DMS 273 (cell line): ENCODE data around the gene TMEM179.

Source experiments
- DNase-seq: peaks from one replicate; lab custom pipeline; 2025; ENCODE audit not compliant: unreplicated experiment; lab: John Stamatoyannopoulos, UW

Gene TMEM179

GRCh38 chr14:104600141-104600643, 4.4 kb downstream of the TMEM179 start:
- DNase-seq = peak; percentile 90

- no peak for DNase-seq
Observed at GRCh38 chr14:104599446-104599845, 5.1 kb downstream of the TMEM179 start.

- DNase-seq = no peak
Observed at GRCh38 chr14:104598910-104599273, 5.7 kb downstream of the TMEM179 start.

GRCh38 chr14:104598039-104598909, 6.3 kb downstream of the TMEM179 start:
- peak; percentile 69 for DNase-seq

GRCh38 chr14:104597576-104597975, 7.0 kb downstream of the TMEM179 start:
- DNase-seq = no peak

- no peak for DNase-seq
Observed at GRCh38 chr14:104596927-104597351, 7.6 kb downstream of the TMEM179 start.

- no peak for DNase-seq
Observed at GRCh38 chr14:104596451-104596918, 8.1 kb downstream of the TMEM179 start.

GRCh38 chr14:104595911-104596450, 8.6 kb downstream of the TMEM179 start:
- DNase-seq = no peak

GRCh38 chr14:104595116-104595675, 9.4 kb downstream of the TMEM179 start:
- no peak for DNase-seq

GRCh38 chr14:104594310-104595046, 10.1 kb downstream of the TMEM179 start:
- no peak for DNase-seq

- no peak for DNase-seq
Observed at GRCh38 chr14:104593710-104594136, 10.8 kb downstream of the TMEM179 start.

GRCh38 chr14:104593241-104593701, 11.3 kb downstream of the TMEM179 start:
- no peak for DNase-seq

GRCh38 chr14:104592785-104593184, 11.8 kb downstream of the TMEM179 start:
- peak; percentile 58 for DNase-seq

GRCh38 chr14:104592292-104592672, 12.3 kb downstream of the TMEM179 start:
- DNase-seq = no peak

GRCh38 chr14:104591506-104592291, 12.9 kb downstream of the TMEM179 start:
- DNase-seq = no peak

GRCh38 chr14:104591031-104591430, 13.5 kb downstream of the TMEM179 start:
- DNase-seq = no peak

GRCh38 chr14:104590240-104590965, 14.2 kb downstream of the TMEM179 start:
- no peak for DNase-seq

GRCh38 chr14:104589338-104590195, 15.0 kb downstream of the TMEM179 start:
- DNase-seq = no peak
